ENCODE results near the gene FARS2. TPM values are rescaled to one million over a fixed set of nuclear protein-coding genes. Genes with fewer than 3 reads are reported as not detected.

The FARS2 gene
- total RNA-seq, 1 experiment from 2014 or later: 13.8 TPM

DNA sequence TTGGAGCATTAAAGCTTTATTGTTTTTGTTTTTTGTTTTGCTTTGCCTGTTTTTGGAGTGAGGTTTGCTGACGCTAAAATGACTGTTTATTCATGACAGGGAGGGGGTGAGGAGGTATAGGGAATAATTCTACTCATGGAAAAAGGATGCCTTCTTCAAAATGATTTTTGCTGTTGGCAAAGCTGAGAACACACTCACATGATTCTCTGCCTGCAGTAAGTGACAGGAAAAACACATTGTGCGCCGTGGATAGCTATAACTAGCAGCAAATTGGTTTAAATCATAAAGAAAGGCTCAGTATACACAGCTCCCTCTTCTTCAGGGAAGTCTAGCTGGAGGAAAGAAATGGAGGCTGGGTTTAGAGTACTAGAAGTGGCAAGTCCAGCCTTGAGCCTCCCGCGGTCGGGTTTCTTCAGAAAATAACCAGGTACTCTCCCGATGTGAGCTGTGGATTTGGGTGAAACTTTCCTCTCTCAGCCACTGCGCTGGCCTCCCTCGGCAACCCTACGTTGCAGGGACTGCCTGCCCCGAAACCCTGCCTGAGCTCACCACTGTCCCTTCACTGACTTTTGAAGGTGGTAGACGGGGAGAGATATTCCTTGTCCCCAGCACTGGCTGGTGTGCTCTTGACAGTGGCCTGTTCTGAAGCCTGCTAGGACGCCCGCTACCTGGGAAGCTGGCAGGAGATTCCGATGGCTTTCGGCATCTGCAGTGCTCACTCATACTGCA lies 467.2 kb downstream of the FARS2 start:
- Histone ChIP-seq H2AFZ (ENCODE audit: low read depth, low read length, poor library complexity, severe bottlenecking) (no peak overlapping the region), H3K79me2 (ENCODE audit: insufficient read depth, low read length) (no peaks in the 10 kb centered on the region), H3K4me3 (replicated peaks in 1 of 2; ENCODE audit: low read depth in 1 of 2, low read length in 2 of 2) (no peak overlapping the region), H4K20me1 (ENCODE audit: insufficient read depth) (no peaks in the 10 kb centered on the region), H3K27ac (ENCODE audit: low read depth, low read length) (no peak overlapping the region), H3K9me3 (ENCODE audit: control insufficient read depth in 1 of 2, insufficient read depth in 1 of 2, low read depth in 1 of 2, low read length in 2 of 2) (no peaks in the 10 kb centered on the region), H3K27me3 (ENCODE audit: insufficient read depth, low read length) (no peaks in the 10 kb centered on the region), H3K9ac (ENCODE audit: low read length) (no peak overlapping the region), H3K9me2 (ENCODE audit: insufficient read depth) (no peaks in the 10 kb centered on the region), H3K36me3 (ENCODE audit: control insufficient read depth in 1 of 2, insufficient read depth in 2 of 2, low read length in 2 of 2) (no peaks in the 10 kb centered on the region), H3K4me1 (ENCODE audit: control insufficient read depth in 1 of 2, insufficient read depth in 2 of 2, low read length in 2 of 2) (peaks cover 0 to 5% of the 10 kb centered on the region in 2 experiments; a peak in 1 of 4 replicates), H3K4me2 (ENCODE audit: low read length) (no peak overlapping the region)
- CTCF ChIA-PET: interaction anchor here (1.4 kb wide), 1 partner anchor 257 kb away, joined by 4 read pairs; no protein-coding TSS in a partner anchor
- intact Hi-C loops (cut with micrococcal nuclease): no loop called here
- DNase-seq (ENCODE audit: low read depth, low spot score) (no peak), ATAC-seq (no peak)
- TF ChIP-seq SIN3A (IDR thresholded peaks at IDR 0.05; ENCODE audit: low read depth) (no peak), EZH2phosphoT487 (IDR thresholded peaks at IDR 0.05; ENCODE audit: borderline replicate concordance) (no peak), POLR2AphosphoS5 (IDR thresholded peaks at IDR 0.05; ENCODE audit: low read depth, low read length) (no peak), CEBPB (IDR thresholded peaks at IDR 0.05; ENCODE audit: low read depth) (no peak), CBX3 (IDR thresholded peaks at IDR 0.05; ENCODE audit: low read depth) (no peak), ELF1 (IDR thresholded peaks at IDR 0.05; ENCODE audit: borderline replicate concordance, low read depth) (no peak), SP1 (IDR thresholded peaks at IDR 0.05; ENCODE audit: low read depth) (no peak), EZH2 (IDR thresholded peaks at IDR 0.05) (no peak), TCF7L2 (IDR thresholded peaks at IDR 0.05; ENCODE audit: borderline replicate concordance, extremely low read depth, insufficient read depth, insufficient read length) (no peak)
- TF ChIP-seq, protein P1, sequence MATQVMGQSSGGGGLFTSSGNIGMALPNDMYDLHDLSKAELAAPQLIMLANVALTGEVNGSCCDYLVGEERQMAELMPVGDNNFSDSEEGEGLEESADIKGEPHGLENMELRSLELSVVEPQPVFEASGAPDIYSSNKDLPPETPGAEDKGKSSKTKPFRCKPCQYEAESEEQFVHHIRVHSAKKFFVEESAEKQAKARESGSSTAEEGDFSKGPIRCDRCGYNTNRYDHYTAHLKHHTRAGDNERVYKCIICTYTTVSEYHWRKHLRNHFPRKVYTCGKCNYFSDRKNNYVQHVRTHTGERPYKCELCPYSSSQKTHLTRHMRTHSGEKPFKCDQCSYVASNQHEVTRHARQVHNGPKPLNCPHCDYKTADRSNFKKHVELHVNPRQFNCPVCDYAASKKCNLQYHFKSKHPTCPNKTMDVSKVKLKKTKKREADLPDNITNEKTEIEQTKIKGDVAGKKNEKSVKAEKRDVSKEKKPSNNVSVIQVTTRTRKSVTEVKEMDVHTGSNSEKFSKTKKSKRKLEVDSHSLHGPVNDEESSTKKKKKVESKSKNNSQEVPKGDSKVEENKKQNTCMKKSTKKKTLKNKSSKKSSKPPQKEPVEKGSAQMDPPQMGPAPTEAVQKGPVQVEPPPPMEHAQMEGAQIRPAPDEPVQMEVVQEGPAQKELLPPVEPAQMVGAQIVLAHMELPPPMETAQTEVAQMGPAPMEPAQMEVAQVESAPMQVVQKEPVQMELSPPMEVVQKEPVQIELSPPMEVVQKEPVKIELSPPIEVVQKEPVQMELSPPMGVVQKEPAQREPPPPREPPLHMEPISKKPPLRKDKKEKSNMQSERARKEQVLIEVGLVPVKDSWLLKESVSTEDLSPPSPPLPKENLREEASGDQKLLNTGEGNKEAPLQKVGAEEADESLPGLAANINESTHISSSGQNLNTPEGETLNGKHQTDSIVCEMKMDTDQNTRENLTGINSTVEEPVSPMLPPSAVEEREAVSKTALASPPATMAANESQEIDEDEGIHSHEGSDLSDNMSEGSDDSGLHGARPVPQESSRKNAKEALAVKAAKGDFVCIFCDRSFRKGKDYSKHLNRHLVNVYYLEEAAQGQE (IDR thresholded peaks at IDR 0.05; ENCODE audit: low read depth): no peak
- BruUV-seq (replicated peaks): no TSS peak
- RAD21 ChIA-PET (ENCODE audit: low non-redundant PET in 1 of 2, low total read pairs in 2 of 2, uncharacterized antibody in 2 of 2, unreplicated experiment in 2 of 2): no interaction called here
- POLR2A ChIA-PET: no interaction called here

All from HCT116 (cell line).